ENCODE measurements around the gene PDZRN3. TPM values are rescaled to one million over a fixed set of nuclear protein-coding genes. Genes with fewer than 3 reads are reported as not detected.
A peak's percentile ranks its signal among the peaks of the same experiment; 100 is the strongest.

Gene PDZRN3
- total and polyA plus RNA-seq, 2 donors = 3.9 to 4.3 TPM

GRCh38 chr3:73586190-73586589 is 38.6 kb downstream of the PDZRN3 start:
- Histone ChIP-seq H3K9me3 (ENCODE audit: control insufficient read depth in 2 of 2, insufficient read depth in 1 of 2, low read length in 1 of 2) (no peaks in the 10 kb centered on the region), H3K4me1 (ENCODE audit: control insufficient read depth in 2 of 2, insufficient read depth in 2 of 2, low read length in 2 of 2) (no peaks in the 10 kb centered on the region), H3K27me3 (ENCODE audit: control insufficient read depth in 2 of 2, insufficient read depth in 1 of 2, low read length in 1 of 2) (no peaks in the 10 kb centered on the region), H3K36me3 (ENCODE audit: control insufficient read depth in 2 of 2, insufficient read depth in 2 of 2, low read length in 1 of 2) (no peaks in the 10 kb centered on the region), H3K27ac (ENCODE audit: low read depth in 1 of 2, low read length in 1 of 2) (no peak overlapping the region), H3K4me3 (ENCODE audit: low read length in 2 of 2) (no peak overlapping the region)
- no peak for DNase-seq (ENCODE audit: low read depth in 6 of 9, low spot score in 9 of 9)
- 93% methylated on average over 4 of the region's 4 CpGs for WGBS

GRCh38 chr3:73584873-73585272 is 39.9 kb downstream of the PDZRN3 start:
- Histone ChIP-seq H3K27me3 (ENCODE audit: control insufficient read depth in 2 of 2, insufficient read depth in 1 of 2, low read length in 1 of 2) (no peaks in the 10 kb centered on the region), H3K4me3 (ENCODE audit: low read length in 2 of 2) (no peak overlapping the region), H3K27ac (ENCODE audit: low read depth in 1 of 2, low read length in 1 of 2) (no peak overlapping the region), H3K36me3 (ENCODE audit: control insufficient read depth in 2 of 2, insufficient read depth in 2 of 2, low read length in 1 of 2) (no peaks in the 10 kb centered on the region), H3K9me3 (ENCODE audit: control insufficient read depth in 2 of 2, insufficient read depth in 1 of 2, low read length in 1 of 2) (no peaks in the 10 kb centered on the region), H3K4me1 (ENCODE audit: control insufficient read depth in 2 of 2, insufficient read depth in 2 of 2, low read length in 2 of 2) (no peaks in the 10 kb centered on the region)
- no peak for DNase-seq (ENCODE audit: low read depth in 6 of 9, low spot score in 9 of 9)

GRCh38 chr3:73582535-73582934 is 42.2 kb downstream of the PDZRN3 start:
- H3K9me3 ChIP-seq (ENCODE audit: control insufficient read depth in 2 of 2, insufficient read depth in 1 of 2, low read length in 1 of 2) = no peaks in the 10 kb centered on the region
- H3K27me3 ChIP-seq (ENCODE audit: control insufficient read depth in 2 of 2, insufficient read depth in 1 of 2, low read length in 1 of 2) = no peaks in the 10 kb centered on the region
- DNase-seq (ENCODE audit: low read depth in 6 of 9, low spot score in 9 of 9) = no peak
- H3K36me3 ChIP-seq (ENCODE audit: control insufficient read depth in 2 of 2, insufficient read depth in 2 of 2, low read length in 1 of 2) = no peaks in the 10 kb centered on the region
- WGBS = 99% methylated on average over 4 of the region's 4 CpGs
- H3K4me1 ChIP-seq (ENCODE audit: control insufficient read depth in 2 of 2, insufficient read depth in 2 of 2, low read length in 2 of 2) = no peaks in the 10 kb centered on the region
- H3K4me3 ChIP-seq (ENCODE audit: low read length in 2 of 2) = no peak overlapping the region
- no peak overlapping the region for H3K27ac ChIP-seq (ENCODE audit: low read depth in 1 of 2, low read length in 1 of 2)

DNA sequence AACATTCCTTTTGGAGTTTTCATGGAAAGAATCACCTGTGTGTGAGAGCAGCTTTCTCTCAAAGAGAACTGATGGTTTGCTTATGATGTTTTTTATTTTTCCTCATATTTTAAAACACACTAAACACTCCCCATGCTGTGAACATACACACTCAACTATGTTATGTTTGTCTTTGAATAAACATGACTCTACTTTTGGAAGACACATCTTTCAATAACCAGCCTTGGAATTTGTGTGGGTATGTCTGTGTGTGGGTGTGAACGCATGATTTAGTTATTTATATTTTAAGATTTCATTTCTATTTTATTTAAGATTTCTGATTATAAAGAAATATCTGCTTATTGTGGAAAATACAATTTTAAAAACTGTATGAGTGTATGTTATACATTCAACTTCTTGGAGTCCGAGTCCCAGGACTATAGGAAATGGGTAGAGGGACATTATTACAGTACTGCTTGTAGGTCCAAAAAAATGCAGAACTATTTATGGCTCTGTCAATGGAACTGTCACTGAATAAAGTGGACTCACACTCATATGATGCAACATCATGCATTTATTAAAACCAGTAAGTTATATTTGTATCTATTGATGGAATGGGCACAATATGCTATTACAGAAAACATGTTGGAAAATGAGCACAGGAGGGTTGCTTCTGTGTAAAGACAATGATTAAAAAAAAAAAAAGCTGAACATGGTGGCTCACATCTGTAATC is 43.5 kb downstream of the PDZRN3 start:
- Histone ChIP-seq H3K4me1 (ENCODE audit: control insufficient read depth in 2 of 2, insufficient read depth in 2 of 2, low read length in 2 of 2) (no peaks in the 10 kb centered on the region), H3K4me3 (ENCODE audit: low read length in 2 of 2) (no peak overlapping the region), H3K27me3 (ENCODE audit: control insufficient read depth in 2 of 2, insufficient read depth in 1 of 2, low read length in 1 of 2) (no peaks in the 10 kb centered on the region), H3K27ac (ENCODE audit: low read depth in 1 of 2, low read length in 1 of 2) (no peak overlapping the region), H3K36me3 (ENCODE audit: control insufficient read depth in 2 of 2, insufficient read depth in 2 of 2, low read length in 1 of 2) (no peaks in the 10 kb centered on the region), H3K9me3 (ENCODE audit: control insufficient read depth in 2 of 2, insufficient read depth in 1 of 2, low read length in 1 of 2) (no peaks in the 10 kb centered on the region)
- no peak for DNase-seq (ENCODE audit: low read depth in 6 of 9, low spot score in 9 of 9)
- 91% methylated on average over 2 of the region's 2 CpGs for WGBS

DNA sequence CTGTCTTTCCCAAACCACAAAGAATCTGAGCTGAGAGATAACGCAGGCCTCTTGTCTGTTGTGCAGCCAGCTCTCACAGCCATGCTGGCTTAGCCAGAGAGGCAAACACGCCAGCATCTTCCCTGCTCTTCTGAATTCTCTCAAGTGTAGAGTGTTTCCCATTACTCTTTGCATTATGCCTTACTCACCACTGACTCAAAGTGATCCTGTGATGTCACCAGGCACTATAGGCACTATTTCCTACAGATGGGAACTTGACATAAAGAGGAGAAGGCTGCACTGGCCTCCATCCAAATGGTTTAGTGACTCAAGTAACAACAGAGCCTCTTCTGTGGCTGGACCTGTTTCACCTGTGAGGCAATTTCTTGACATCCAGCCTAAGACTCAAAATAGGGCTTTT is 44.4 kb downstream of the PDZRN3 start:
- H3K27ac ChIP-seq (ENCODE audit: low read depth in 1 of 2, low read length in 1 of 2) = no peak overlapping the region
- no peaks in the 10 kb centered on the region for H3K27me3 ChIP-seq (ENCODE audit: control insufficient read depth in 2 of 2, insufficient read depth in 1 of 2, low read length in 1 of 2)
- H3K4me1 ChIP-seq (ENCODE audit: control insufficient read depth in 2 of 2, insufficient read depth in 2 of 2, low read length in 2 of 2) = no peaks in the 10 kb centered on the region
- no peaks in the 10 kb centered on the region for H3K36me3 ChIP-seq (ENCODE audit: control insufficient read depth in 2 of 2, insufficient read depth in 2 of 2, low read length in 1 of 2)
- DNase-seq (ENCODE audit: low read depth in 6 of 9, low spot score in 9 of 9) = peak in 1 of 9 donors; percentile 4
- no peaks in the 10 kb centered on the region for H3K9me3 ChIP-seq (ENCODE audit: control insufficient read depth in 2 of 2, insufficient read depth in 1 of 2, low read length in 1 of 2)
- no peak overlapping the region for H3K4me3 ChIP-seq (ENCODE audit: low read length in 2 of 2)
- 84% methylated on average over 2 of the region's 2 CpGs for WGBS

DNA sequence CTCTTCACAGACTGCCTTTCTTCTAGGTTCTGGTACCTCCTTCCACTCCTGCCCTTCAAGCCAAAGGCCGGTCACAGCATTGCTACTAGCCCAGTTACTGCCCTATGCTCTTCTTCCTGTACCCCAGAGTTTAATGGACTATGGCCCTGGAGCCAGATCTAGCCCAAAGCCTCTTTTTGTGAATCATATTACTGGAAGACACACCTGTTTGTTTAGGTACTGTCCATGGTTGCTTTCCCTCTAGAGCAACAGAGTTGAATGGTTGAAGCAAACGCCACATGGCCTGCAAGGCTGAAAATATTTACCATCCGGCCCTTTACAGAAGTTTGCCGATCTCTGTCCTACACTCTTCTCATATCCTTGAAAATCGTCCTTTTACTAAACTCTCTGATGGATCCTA is 47.0 kb downstream of the PDZRN3 start:
- H3K4me1 ChIP-seq (ENCODE audit: control insufficient read depth in 2 of 2, insufficient read depth in 2 of 2, low read length in 2 of 2) = no peaks in the 10 kb centered on the region
- H3K27ac ChIP-seq (ENCODE audit: low read depth in 1 of 2, low read length in 1 of 2) = no peak overlapping the region
- no peaks in the 10 kb centered on the region for H3K9me3 ChIP-seq (ENCODE audit: control insufficient read depth in 2 of 2, insufficient read depth in 1 of 2, low read length in 1 of 2)
- H3K4me3 ChIP-seq (ENCODE audit: low read length in 2 of 2) = no peak overlapping the region
- no peaks in the 10 kb centered on the region for H3K36me3 ChIP-seq (ENCODE audit: control insufficient read depth in 2 of 2, insufficient read depth in 2 of 2, low read length in 1 of 2)
- no peak for DNase-seq (ENCODE audit: low read depth in 6 of 9, low spot score in 9 of 9)
- WGBS = 95% methylated on average over 5 of the region's 5 CpGs
- H3K27me3 ChIP-seq (ENCODE audit: control insufficient read depth in 2 of 2, insufficient read depth in 1 of 2, low read length in 1 of 2) = peaks cover 0 to 4% of the 10 kb centered on the region in 2 donors

DNA sequence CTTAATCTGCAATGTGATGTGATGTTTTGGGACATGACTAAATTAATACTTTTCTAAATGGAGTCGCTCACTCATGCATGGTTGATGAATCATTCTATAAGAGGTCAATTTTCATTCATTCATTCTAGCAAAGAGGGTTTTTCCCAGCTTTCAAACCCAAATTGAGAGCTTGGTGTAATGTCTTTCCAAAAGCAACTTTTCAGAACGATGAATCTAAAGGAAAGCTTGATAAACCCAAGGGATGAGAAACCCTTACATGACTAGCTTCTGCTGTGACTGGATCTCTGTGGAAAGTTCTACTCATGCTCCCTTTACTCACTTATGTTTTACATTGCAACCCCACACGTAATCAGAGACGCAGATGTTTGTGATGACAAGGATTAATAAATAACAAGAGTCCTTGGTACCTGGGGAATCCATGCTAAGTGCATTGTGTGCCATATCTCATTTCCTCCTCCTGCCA is 47.7 kb downstream of the PDZRN3 start:
- no peak overlapping the region for H3K27ac ChIP-seq (ENCODE audit: low read depth in 1 of 2, low read length in 1 of 2)
- no peak overlapping the region for H3K4me3 ChIP-seq (ENCODE audit: low read length in 2 of 2)
- no peaks in the 10 kb centered on the region for H3K4me1 ChIP-seq (ENCODE audit: control insufficient read depth in 2 of 2, insufficient read depth in 2 of 2, low read length in 2 of 2)
- DNase-seq (ENCODE audit: low read depth in 6 of 9, low spot score in 9 of 9) = peak in 1 of 9 donors; percentile 3
- H3K27me3 ChIP-seq (ENCODE audit: control insufficient read depth in 2 of 2, insufficient read depth in 1 of 2, low read length in 1 of 2) = peaks cover 0 to 8% of the 10 kb centered on the region in 2 donors
- H3K36me3 ChIP-seq (ENCODE audit: control insufficient read depth in 2 of 2, insufficient read depth in 2 of 2, low read length in 1 of 2) = no peaks in the 10 kb centered on the region
- no peaks in the 10 kb centered on the region for H3K9me3 ChIP-seq (ENCODE audit: control insufficient read depth in 2 of 2, insufficient read depth in 1 of 2, low read length in 1 of 2)
- 67% methylated on average over 4 of the region's 4 CpGs for WGBS

DNA sequence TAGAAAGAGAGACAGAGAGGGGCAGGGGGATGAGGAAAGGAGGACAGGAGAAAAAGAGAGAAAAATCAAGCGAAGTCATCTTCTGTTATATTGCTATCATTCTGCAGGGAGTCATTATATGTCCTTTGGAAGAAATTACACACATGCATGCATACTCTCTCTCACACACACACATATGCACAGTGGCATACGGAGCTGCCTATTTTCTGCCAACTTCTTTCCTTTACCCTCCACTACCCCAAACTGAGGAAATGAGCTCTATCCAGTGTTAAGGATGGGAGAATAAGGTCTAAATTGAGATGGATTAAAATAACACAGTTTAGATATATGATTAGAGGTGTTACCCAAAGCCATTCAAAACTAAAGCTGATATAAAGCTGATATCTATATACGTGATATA is 48.8 kb downstream of the PDZRN3 start:
- 96% methylated on average over 3 of the region's 3 CpGs for WGBS
- DNase-seq (ENCODE audit: low read depth in 6 of 9, low spot score in 9 of 9) = no peak
- H3K9me3 ChIP-seq (ENCODE audit: control insufficient read depth in 2 of 2, insufficient read depth in 1 of 2, low read length in 1 of 2) = no peaks in the 10 kb centered on the region
- no peak overlapping the region for H3K4me3 ChIP-seq (ENCODE audit: low read length in 2 of 2)
- peaks cover 0 to 15% of the 10 kb centered on the region in 2 donors for H3K27me3 ChIP-seq (ENCODE audit: control insufficient read depth in 2 of 2, insufficient read depth in 1 of 2, low read length in 1 of 2)
- H3K4me1 ChIP-seq (ENCODE audit: control insufficient read depth in 2 of 2, insufficient read depth in 2 of 2, low read length in 2 of 2) = no peaks in the 10 kb centered on the region
- H3K36me3 ChIP-seq (ENCODE audit: control insufficient read depth in 2 of 2, insufficient read depth in 2 of 2, low read length in 1 of 2) = no peaks in the 10 kb centered on the region
- no peak overlapping the region for H3K27ac ChIP-seq (ENCODE audit: low read depth in 1 of 2, low read length in 1 of 2)

DNA sequence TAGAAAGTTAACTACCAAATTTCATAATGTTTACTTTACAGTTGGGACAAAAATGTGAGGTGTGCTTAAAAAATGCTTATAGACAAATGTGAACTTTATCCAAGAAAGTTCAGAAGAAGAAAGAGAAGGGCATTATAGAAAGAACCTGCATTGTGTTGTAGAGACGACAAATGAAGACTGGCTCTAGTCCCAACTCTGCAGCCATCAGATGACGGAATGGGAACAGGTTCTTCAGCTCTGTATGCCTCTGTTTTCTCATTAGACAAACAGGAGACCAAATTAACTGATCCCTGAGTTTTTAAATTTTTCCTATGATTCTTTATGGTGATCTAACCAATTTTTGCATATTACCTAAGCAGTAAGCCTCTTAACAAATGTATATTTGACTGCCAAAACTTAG is 49.2 kb downstream of the PDZRN3 start:
- Histone ChIP-seq H3K9me3 (ENCODE audit: control insufficient read depth in 2 of 2, insufficient read depth in 1 of 2, low read length in 1 of 2) (no peaks in the 10 kb centered on the region), H3K4me3 (ENCODE audit: low read length in 2 of 2) (no peak overlapping the region), H3K27me3 (ENCODE audit: control insufficient read depth in 2 of 2, insufficient read depth in 1 of 2, low read length in 1 of 2) (peaks cover 0 to 18% of the 10 kb centered on the region in 2 donors), H3K36me3 (ENCODE audit: control insufficient read depth in 2 of 2, insufficient read depth in 2 of 2, low read length in 1 of 2) (no peaks in the 10 kb centered on the region), H3K27ac (ENCODE audit: low read depth in 1 of 2, low read length in 1 of 2) (no peak overlapping the region), H3K4me1 (ENCODE audit: control insufficient read depth in 2 of 2, insufficient read depth in 2 of 2, low read length in 2 of 2) (no peaks in the 10 kb centered on the region)
- DNase-seq (ENCODE audit: low read depth in 6 of 9, low spot score in 9 of 9) = no peak
- whole genome bisulfite sequencing = 89% methylated on average over 2 of the region's 2 CpGs
